Epidermal melanocyte (primary cell): ENCODE data around the gene HDGFL2.

Experiments
- DNase-seq: peaks from one replicate; pipeline ENCODE4 v3.0.0; 2011; ENCODE audit warnings: low spot score; ENCODE audit not compliant: insufficient read length

Gene HDGFL2

GRCh38 chr19:4472174-4472974, at the start of gene HDGFL2:
Gene HDGFL2, plus strand, starts transcription at chr19:4472297. Its CDS starts 54 bp downstream, at chr19:4472351.
- DNase-seq = no peak

- no peak for DNase-seq
Measured at GRCh38 chr19:4423416-4424126, 48.5 kb upstream of the HDGFL2 start.

GRCh38 chr19:4425537-4425936, 46.6 kb upstream of the HDGFL2 start:
- DNase-seq = no peak

- DNase-seq = no peak
Measured at GRCh38 chr19:4428326-4428975, 43.6 kb upstream of the HDGFL2 start.

DNA sequence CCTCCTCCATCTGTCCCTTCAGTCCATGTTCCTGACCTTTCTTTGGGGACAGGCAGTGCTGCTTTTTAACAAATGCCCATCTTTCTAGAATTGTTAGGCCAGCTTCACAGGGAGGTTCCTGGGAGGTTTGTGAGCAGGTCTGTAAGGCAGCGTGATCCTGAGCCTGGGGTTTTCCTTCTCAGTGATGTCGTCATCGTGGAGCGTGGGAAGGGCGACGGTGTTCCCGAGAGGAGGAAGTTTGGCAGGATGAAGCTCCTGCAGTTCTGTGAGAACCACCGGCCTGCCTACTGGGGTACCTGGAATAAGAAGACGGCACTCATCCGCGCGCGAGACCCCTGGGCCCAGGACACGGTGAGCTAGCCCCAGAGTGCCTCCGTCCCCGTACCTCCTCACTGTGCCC, 42.8 kb upstream of the HDGFL2 start:
- no peak for DNase-seq

GRCh38 chr19:4429771-4430171, 42.3 kb upstream of the HDGFL2 start:
- no peak for DNase-seq

DNA sequence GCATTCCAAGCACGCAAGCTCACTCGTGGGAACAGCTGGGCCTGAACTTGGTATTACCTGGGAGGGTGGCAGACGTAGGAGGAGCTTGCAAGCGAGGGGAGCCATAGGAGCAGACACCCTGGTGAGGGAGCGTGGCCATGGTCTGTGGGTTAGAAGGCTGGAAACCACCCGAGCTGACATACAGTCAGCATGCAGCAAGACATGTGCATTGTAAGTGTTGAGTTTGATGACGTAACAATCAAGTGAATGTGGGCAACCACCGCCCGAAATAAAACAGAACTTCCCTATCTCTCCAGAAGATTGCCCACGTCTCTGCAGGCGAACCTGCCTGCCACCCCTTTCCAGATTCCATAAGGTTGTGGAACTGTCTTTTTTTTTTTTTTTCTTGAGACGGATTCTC, 41.3 kb upstream of the HDGFL2 start:
- DNase-seq = no peak

DNA sequence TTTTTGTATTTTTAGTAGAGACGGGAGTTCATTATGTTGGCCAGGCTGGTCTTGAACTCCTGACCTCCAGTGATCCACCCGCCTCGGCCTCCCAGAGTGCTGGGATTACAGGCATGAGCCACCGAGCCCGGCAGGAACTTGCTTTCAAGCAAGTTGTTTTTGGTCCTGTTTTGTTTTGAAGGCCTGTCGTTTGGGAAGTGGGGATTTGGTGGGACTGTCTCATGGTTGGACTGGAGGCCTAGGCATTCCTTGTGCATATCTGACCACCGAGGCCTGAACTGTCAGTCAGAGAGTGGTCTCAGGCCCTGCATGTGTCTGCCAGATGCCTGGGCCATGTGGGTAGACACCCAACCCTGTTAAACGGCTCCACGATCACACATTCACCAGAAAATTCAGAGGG, 40.8 kb upstream of the HDGFL2 start:
- no peak for DNase-seq

GRCh38 chr19:4431808-4432674, 40.1 kb upstream of the HDGFL2 start:
- DNase-seq = no peak

DNA sequence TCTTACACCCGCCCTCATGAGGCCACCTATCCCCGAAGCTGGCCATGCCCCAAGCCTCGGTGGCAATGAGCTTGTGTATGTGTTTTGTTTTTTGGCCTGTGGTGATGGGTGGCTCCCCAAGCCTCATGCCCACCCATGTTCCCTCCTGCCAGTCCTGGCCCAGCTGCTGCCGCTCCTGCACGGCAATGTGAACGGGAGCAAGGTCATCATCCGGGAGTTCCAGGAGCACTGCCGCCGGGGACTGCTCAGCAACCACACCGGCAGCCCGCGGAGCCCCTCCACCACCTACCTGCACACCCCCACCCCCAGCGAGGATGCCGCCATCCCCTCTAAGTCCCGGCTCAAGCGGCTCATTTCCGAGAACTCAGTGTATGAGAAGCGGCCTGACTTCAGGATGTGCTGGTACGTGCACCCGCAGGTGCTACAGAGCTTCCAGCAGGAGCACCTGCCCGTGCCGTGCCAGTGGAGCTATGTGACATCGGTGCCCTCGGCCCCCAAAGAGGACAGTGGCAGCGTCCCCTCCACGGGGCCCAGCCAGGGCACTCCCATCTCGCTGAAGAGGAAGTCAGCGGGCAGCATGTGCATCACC, 39.1 kb upstream of the HDGFL2 start:
- DNase-seq = no peak

GRCh38 chr19:4434391-4434790, 37.7 kb upstream of the HDGFL2 start:
- no peak for DNase-seq

DNA sequence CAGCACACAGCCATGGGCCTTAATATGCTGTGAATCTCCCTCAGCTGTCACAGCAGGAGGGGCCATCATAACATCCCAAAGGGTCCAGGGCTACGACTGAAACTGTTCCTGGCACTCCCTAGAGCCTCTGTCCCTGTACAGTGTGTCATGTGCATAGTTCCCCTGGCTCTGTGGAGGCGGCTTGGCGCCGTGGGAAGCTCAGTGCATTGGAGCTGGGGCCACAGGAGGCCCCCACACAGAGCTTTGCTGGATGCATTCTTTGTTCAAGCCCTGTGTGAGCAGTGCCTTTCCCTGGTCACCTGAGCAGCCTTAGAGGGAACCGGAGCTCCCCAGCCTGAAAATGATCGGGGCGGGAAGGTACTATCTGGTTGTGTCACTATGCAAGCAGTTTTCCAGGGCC, 35.9 kb upstream of the HDGFL2 start:
- no peak for DNase-seq

- no peak for DNase-seq
Measured at GRCh38 chr19:4437103-4437502, 35.0 kb upstream of the HDGFL2 start.

DNA sequence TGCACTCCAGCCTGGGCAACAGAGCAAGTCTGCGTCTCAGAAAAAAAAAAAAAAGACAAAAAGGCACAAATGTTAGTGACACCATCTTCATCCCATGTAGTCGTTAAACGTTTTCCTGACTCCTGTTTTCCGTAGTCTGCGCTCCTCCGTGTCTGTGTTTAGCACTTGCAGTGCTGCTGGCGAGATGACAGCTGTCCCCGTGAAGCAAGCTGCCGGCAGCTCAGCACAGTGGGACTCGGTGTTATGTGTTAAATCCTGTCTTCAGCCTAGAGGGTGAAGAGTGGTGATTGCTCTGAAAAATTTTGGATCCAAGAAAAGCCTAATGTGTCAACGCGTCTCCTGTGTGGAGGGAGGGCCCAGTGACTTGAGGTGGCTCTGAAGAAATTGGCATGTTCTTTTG, 32.9 kb upstream of the HDGFL2 start:
- no peak for DNase-seq

DNA sequence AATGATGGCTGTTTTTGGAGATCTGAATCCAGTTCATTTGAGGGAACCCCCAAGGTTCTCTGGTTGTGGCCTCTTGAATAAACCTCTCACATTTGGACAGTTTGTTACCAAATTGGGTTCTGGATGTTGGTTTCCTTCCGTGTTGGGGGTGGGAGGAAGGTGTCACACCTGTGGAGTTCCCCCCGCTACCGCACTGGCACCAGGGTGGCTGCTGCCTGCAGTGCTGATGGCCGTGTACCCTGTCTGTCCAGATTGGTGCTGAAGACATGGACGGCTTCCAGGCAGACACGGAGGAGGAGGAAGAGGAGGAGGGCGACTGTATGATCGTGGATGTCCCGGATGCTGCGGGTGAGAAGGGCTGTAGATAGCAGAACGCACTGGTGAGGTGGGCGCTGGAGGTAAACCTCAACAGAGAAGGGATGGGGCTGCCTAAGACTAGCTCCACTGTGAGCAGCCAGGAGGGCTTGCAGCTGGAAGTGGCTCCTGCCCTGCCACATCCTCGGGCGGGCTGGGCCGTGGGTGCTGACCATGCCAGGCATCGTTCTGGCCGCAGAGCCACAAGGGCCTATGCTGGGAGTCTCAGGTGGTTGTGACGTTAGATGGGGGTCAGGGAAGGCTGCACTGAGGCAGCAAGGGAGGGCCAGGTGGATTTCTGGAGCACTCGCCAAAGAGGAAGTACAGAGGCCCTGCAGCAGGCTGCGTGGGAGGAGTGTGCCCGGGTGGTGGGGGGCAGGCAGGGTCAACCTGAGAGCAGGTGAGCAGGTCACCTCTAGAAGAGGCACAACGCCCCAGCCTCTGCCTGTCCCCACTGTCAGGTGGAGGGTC, 29.9 kb upstream of the HDGFL2 start:
- no peak for DNase-seq

- no peak for DNase-seq
Measured at GRCh38 chr19:4442819-4443146, 29.3 kb upstream of the HDGFL2 start.

DNA sequence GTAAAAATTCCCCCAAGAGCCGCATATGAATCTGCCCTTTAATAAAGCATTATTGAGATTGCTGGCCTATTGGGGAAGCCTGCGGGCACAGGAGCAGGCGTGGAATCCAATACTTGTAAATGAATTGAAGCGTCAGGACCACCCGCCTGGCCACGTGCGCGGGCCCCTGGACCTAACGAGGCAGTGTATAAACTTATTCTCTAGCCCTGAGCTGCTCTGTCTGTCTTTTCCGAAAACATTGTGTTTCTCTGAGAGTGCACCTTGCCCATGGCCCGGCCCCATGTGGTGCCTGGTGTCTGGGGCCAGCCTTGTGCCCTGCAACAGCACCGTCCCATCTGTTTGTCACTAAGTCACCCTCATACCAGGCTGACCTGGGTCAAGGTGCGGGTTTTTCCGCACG, 28.9 kb upstream of the HDGFL2 start:
- no peak for DNase-seq

DNA sequence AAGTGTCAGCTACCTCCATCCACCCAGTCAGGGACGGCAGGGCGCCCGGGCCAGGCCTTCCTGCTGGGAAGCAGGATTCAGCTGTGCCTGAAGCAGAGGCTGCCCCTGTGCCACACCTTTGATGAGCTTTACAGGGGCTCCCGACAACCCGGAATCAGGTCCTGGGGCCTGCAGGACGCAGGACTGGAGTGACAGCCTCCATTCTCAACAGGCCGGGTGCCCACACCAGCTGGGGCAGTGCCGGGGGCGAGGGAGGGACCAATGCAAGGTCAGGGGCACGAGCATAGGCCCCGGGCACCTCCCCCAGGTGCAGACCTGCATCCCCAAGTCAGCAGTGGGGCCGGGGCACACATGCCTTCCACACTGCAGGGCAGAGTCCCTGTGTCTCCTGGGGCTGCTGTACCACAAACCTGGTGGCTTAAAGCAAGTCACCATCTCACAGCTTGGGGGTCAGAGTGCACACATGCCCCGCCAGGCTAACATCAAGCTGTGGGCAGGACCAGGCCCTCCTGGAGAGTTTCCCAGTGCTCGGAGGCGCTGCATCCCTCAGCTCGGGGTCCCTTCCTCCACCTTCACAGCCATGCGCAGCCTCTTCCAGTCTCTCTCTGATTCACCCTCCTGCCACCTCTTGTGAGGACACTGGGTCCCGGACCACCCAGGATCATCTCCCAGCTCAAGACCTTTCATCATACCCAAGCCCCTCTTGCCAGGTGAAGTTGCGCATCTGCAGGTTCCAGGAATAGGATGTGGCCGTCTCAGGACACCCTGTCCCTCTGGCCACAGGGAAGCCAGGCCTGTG, 27.9 kb upstream of the HDGFL2 start:
- DNase-seq = no peak
